Left kidney (tissue), 2 donors: ENCODE measurements around the gene MYCBP. TPM values are rescaled to one million over a fixed set of nuclear protein-coding genes. Genes with fewer than 3 reads are reported as not detected.
"Not testable (repeated sequence)": the region's sequence is repeated elsewhere in the genome, so short reads cannot be mapped to it uniquely, and the experiment has no call there.

ENCODE experiments used
- DNase-seq: peaks from one replicate; pipeline ENCODE4 v3.0.0-alpha.2; 2013
- polyA plus RNA-seq: library from polyadenylated mRNA; unstranded; fragments of 120-200 nt; gene quantifications from one replicate; pipeline ENCODE4 v1.2.1, GENCODE V29; 2013; ENCODE audit not compliant: insufficient read length

The MYCBP gene
- polyA plus RNA-seq, 1 donor = 31.5 TPM

DNA sequence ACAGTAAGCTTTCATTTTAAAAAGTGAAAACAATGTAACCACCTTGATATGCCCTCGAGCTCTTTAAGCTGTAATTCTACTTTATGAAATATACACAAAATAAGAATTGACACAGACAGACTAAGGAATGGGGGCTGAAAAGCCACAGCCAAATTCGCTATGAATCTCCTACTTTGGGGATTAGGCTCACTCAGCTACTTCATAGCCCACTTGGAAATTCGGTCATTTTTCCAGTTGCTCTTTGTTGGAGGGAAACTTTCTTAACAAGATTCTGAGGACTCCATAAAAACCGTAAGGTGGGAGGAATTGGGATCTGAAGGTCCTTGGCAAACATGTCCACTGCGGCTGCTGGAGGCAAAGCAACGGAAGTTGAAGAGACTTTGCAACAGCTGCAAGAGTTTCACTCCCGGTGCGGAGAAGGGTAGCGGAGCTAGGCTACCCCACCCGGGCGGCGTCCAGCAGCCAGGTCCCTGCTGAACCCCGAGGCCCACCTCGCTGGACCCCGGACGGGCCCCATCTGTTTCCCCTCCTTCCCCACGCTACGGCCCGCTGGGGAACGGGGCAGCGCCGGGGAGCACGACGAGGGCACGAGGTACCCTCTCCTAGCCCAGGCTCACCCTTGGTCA, 634 bp downstream of the MYCBP start:
- no peak for DNase-seq

DNA sequence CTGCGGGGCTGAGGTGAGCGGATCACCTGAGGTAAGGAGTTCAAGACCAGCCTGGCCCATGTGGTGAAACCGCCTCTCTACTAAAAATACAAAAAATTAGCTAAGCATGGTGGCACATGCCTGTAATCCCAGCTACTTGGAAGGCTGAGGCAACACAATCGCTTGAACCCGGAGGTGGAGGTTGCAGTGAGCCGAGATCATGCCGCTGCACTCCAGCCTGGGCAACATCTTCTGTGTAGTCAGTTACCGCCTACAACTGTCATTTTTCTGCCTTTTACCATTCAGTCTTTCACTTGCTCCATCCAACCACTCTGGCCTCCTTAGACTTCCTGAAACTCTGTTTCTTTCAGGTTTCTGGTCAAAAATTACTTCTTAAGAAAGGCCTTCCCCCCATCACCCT, 2.2 kb downstream of the MYCBP start:
- DNase-seq = no peak

GRCh38 chr1:38867208-38867607, 5.9 kb downstream of the MYCBP start:
- DNase-seq = no peak

GRCh38 chr1:38865112-38865715, 7.9 kb downstream of the MYCBP start:
- no peak for DNase-seq

GRCh38 chr1:38860454-38860795, 12.7 kb downstream of the MYCBP start:
- no peak for DNase-seq

GRCh38 chr1:38859561-38860453, 13.3 kb downstream of the MYCBP start, which contains the start of gene RRAGC:
Gene RRAGC (minus strand): TSS chr1:38859772. CDS start chr1:38859646, 126 bp downstream.
- peak; percentile 98 for DNase-seq

DNA sequence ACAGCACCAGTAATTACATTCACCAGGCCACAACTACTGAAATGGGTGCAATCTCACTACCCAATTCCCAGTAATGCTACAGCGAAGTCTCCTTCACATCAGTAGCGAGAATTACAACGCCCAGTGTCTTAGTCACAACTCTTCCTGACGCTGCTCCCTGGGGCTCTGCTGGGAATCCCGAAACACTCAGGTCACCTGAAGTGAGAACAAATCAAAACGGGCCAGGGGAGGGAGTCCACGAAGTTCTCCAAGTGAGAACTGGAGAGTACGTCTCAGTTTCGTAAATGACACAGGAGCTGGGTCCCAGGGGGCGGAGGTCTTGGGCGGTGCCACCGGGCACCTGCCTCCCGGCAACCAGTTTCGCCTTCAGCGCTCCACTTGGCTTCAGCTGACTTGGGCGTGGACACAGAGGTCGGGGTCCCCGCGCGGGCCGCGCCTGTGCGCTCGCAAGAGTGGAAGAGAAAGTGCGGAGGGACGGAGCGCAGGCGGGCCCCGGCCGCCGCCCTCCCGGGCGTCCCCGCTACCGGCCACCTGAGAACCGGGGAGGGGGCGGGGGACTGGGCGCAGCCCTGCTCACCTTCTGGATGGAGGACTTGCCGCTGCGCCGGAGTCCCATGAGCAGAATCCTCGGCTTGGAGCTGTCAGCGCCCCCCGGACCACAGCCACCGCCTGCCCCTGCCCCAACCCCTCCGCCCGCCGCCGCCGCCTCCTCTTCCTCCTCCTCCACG, 14.2 kb downstream of the MYCBP start:
- peak; percentile 21 for DNase-seq

DNA sequence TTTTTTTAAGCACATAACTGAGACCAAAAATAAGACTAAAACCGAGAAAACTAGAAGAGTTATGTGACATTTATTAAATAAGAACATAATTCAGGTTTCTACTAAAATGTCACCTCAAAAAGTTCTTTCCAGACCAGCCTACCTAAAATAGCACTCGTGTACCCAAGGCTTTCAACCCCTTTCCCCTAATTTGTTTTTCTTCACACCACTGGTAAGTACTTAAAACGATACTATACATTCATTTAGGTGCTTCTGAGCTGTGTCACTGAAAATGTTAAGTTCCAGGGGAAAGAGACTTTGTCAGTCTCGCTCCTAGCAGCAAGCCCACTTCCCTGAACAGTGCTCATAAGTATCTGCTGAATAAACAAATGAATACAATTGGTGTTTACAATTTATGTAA, 20.4 kb downstream of the MYCBP start:
- no peak for DNase-seq

DNA sequence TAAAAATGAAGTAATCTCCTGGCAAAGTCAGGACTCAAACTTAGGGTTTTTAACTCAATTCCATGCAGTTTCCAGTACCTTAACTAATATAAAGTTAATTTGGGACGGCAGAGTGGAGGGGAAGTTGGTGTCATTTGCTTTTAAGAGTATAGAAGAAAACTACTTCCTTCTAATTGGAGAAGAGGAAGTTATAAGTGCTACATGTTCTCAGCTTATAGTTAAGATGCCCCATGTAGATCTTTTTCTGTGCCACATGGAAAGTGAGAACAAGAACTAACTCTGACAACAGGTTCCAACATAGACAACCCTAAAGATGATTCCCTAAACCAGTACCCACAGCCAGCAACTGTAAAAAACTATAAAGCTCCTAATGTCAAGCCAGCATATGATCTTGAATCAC, 25.1 kb downstream of the MYCBP start:
- DNase-seq = no peak

DNA sequence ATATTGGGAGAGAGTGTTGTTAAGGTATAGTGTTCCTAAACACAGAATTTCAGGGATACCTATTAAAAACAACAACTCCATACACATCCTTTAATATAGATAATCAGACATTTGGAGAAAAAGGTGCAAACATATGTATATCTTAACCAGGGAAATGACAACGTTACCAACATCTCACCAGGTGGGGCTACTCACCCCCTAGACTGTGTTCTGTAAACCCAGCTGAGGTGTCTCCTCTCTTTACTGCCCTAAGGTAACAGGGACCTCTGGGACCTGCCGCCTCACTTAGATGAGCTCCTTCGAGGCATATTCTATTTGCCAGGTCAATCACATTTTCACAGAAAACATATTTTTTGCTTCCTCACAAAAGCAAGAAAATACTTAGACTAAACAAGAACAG, 26.9 kb downstream of the MYCBP start:
- DNase-seq = no peak

DNA sequence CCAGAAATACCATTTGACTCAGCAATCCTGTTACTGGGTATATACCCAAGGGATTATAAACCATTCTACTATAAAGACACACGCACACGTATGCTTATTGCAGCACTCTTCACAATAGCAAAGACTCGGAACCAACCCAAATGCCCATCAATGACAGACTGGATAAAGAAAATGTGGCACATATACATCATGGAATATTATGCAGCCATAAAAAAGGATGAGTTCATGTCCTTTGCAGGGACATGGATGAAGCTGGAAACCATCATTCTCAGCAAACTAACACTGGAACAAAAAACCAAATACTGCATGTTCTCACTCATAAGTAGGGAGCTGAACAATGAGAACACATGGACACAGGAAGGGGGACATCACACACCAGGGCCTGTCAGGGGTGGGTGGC, 28.1 kb downstream of the MYCBP start:
- not testable (repeated sequence) for DNase-seq

DNA sequence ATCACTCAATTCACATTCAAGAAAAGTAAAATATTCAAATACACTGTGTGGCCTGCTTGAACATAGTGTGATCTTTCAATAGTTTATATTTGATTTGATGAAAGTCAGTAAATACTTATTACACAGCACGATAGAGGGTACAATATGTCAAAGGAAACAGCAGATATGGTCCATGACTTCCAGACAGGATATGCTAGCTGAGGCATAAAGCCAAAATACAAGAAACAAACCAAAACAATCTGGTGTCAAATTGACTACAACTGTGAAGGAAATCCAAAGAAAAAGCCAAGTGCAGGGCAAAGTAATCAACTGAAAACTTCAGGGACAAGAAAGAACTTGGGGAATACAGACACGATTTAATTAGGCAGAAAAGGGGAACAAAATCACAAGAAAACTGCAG, 32.9 kb downstream of the MYCBP start:
- no peak for DNase-seq

DNA sequence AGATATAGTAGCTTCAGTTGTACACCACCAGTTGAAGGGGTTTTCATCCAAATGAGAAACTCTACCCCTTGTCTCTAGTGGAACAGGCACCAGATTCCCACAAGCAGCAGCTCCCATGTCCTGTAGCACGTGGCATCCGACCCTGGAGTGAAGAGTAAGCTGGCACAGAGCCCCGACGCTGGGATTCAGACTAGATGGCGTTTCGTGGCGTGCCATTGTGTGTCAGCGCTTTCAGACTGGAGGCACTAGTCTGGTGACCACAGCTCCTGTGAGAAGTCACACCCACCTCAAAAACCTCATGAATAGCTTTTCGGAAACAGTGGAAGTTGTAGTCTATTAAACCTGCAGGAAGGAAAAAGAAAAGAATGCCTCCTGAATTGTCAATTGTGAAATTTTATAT, 33.8 kb downstream of the MYCBP start:
- DNase-seq = no peak

- DNase-seq = not testable (repeated sequence)
These were observed 36.8 kb downstream of the MYCBP start for GRCh38 chr1:38836316-38836715.

DNA sequence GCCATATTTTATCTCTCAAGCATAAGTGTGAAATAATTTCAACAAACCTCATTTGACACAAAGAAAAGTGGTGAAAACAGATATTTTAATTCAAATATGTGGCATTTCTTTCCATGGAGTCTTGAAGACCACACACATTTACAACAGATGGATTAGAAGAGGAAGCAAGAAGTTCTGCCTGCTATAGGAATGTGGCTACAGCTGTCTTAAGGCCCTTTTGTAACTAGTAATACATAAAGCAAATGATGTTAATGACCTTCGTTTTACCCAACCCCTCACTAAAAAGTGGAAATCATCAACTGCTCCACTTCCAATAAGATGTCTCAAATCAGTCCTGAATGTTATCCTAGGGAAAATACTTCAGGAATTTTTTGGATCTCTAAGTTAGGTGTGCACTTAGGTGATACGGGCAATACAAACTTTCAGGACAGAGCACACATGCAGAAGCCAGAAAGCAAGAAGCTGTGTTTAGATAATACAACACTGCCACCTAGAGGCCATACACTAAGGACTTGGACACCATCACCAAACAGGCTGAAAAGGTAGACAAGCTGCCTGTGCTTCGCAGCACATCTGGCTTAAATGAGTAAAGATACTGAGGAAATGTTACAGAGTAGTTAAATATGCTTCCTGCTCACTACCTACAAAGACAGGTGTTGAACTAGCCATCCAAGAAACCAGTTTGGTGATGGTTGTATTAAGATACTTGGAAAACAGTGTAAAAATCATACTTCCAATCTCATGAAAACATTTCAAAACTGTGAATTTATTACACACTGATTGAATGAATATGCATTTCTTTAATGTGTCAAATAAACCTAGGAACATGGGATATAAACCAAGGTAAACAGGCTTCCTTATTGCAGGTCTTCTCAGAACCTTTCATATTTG, 38.0 kb downstream of the MYCBP start:
- DNase-seq = peak; percentile 88

DNA sequence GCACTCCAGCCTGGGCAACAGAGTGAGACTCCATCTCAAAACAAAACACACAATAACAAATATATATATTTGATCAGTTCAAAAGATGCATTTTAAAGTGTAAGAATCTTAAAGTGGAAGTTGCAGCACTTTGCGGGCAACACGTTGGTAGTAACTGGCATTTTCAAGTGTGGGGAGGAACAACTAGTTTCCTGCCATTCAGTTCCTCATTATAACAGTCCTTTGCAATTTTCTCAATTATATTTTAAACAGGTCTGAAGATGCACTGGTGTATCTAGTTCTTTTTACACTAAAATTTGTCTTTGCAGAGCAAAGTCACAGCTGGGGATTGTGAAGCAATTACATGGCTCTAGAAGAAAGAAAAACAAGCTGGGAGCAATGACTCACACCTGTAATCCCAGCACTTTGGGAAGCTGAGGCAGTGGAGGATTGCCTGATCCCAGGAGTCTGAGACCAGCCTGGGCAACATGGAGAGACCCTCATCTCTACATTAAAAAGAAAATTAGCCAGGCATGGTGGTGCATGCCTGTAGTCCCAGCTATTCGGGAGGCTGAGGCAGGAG, 38.8 kb downstream of the MYCBP start:
- no peak for DNase-seq

DNA sequence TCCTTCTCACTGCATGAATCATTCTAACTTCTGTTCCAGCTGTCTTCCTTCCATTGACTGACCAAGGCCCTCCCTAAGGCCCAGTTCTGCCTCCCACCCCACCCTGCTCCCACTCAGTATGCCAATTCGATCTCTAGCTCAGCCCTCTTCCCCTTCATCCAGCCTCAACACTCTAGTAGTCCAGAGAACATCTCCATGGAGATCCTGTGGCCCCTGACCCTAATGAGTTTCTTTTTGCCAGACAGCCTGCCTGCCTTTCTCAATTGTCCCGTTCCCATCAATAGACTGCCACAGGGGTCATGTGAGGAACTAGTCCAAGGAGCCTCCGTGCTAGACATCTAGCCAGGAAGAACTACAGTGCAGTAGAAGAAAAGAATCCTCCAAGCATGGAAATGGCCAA, 40.0 kb downstream of the MYCBP start:
- DNase-seq = no peak

- no peak for DNase-seq
These were observed 40.8 kb downstream of the MYCBP start for GRCh38 chr1:38832370-38832734.

DNA sequence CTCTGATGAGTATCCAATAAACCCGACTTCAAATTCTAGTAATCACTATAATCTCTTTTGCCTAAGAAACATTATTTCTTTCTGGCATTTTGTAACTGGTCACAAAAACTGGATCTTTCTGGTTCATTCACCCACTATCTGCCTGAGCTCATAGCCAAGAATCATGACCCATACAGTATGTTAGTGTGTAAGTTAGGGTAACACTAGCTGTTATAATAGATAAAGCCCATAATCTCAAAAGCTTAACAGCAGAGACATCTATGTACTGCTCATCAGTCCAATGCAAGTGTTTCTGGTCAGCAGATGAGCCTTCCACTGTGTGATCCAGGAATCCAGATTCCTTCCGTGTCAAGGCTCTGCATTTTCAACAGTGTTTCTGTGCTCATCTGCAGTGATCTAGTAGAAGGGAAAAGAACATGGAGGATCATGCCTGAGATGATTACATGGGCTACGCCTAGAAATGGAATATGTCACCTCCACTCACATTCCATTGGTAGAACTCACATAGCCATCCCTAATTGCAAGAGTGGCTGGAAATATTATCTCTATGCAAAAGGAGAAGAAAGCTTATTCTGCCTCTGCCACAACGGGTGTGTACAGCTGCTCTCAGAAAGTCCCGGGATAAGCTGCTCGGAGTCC, 41.3 kb downstream of the MYCBP start:
- DNase-seq = no peak

DNA sequence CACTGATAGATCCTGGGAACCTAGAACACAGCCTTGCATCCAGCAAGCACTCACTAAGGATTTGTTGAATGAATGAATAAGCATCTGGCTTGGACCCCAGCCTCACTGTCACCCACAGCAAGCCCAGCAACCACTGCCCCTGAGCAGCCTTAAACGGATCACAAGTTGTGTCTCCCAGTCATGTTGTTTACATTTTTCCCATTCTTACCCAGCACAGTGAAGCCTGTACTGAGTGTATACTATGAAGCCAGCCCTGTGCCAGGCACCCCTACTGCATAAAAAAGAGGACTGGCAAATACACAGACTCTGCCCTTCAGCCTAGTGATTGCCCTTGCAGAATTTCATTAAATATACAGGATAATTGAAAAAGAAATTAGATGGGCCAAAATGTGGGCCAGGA, 43.8 kb downstream of the MYCBP start:
- DNase-seq = no peak

DNA sequence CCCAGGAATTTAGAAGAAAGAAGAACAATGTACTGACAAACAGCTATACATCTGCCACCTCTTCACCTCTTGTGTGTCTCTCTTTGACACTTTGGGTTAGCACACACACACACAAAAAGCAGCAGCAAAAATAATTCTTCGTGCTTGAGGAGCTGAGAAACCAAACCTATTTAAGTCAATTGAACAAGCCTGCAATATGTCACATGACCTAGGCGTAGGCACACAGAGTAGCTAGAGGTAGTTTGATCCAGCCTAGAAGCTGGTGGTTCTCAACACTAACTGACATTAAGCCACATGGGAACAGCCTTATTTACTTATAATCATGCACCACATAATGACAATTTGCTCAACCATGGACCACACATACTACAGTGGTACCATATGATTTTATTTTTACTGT, 45.8 kb downstream of the MYCBP start:
- DNase-seq = no peak
